Lower leg skin (tissue), 4 donors: ENCODE results near the gene PROSER2. TPM values are rescaled to one million over a fixed set of nuclear protein-coding genes. Genes with fewer than 3 reads are reported as not detected.

ENCODE experiments used
- DNase-seq, 2 donors: peaks; one replicate each; pipeline ENCODE4 v3.0.0-alpha.2; 2019; ENCODE audit warnings: low spot score in 2 of 2
- H3K4me3 ChIP-seq: fragments of 200-600 bp; sonication (generic); 2 replicates; pipeline ENCODE4 v1.5.1; 2017; ENCODE audit warnings: mild to moderate bottlenecking, low read depth; ENCODE audit not compliant: poor library complexity, severe bottlenecking
- POLR2A ChIP-seq, 2 donors: fragments of 450-650 bp; IDR thresholded peaks; one replicate each; pipeline ENCODE4 v1.6.1; 2016 to 2017; ENCODE audit warnings: antibody characterized with exemption in 2 of 2, mild to moderate bottlenecking in 1 of 2, moderate library complexity in 1 of 2
- WGBS, 2 donors: methylation state at CpG; one replicate each; pipeline ENCODE4 v1.1.5; 2018; 5-methylcytosine and 5-hydroxymethylcytosine counted together
- intact Hi-C: fragments of 100-400 bp; cut with DNase I; formaldehyde crosslinking; loops from one replicate; pipeline ENCODE4 v1.15.0; 2023; ENCODE audit warnings: low total_unique reads
- total RNA-seq, 4 donors: library from RNA; depleted of rRNA; stranded (reverse); fragments of >200 nt; gene quantifications; one replicate each; pipeline ENCODE4 v1.1.0, GENCODE V29; 2016
- TF ChIP-seq, protein P1 (sequence below), 3 donors: fragments of 450-650 bp; IDR thresholded peaks; one replicate each; pipeline ENCODE4 v1.5.1; 2016; ENCODE audit warnings: antibody characterized with exemption in 3 of 3, mild to moderate bottlenecking in 3 of 3, moderate library complexity in 2 of 3

Gene PROSER2
- total RNA-seq, 4 donors from 2014 or later, result 5.6 to 14.7 (median 9.1) TPM

- 93 to 94% methylated on average over 6 of the region's 6 CpGs for WGBS, 2 donors
- intact Hi-C loops, result no loop called here
Measured at GRCh38 chr10:11858093-11858492, 34.9 kb downstream of the PROSER2 start.

GRCh38 chr10:11861341-11861740 lies 38.2 kb downstream of the PROSER2 start:
- intact Hi-C loops, result no loop called here
- no peak overlapping the region for H3K4me3 ChIP-seq
- no peak for DNase-seq
- WGBS, 2 donors, result 95 to 96% methylated on average over 11 of the region's 11 CpGs
- TF ChIP-seq, protein P1, sequence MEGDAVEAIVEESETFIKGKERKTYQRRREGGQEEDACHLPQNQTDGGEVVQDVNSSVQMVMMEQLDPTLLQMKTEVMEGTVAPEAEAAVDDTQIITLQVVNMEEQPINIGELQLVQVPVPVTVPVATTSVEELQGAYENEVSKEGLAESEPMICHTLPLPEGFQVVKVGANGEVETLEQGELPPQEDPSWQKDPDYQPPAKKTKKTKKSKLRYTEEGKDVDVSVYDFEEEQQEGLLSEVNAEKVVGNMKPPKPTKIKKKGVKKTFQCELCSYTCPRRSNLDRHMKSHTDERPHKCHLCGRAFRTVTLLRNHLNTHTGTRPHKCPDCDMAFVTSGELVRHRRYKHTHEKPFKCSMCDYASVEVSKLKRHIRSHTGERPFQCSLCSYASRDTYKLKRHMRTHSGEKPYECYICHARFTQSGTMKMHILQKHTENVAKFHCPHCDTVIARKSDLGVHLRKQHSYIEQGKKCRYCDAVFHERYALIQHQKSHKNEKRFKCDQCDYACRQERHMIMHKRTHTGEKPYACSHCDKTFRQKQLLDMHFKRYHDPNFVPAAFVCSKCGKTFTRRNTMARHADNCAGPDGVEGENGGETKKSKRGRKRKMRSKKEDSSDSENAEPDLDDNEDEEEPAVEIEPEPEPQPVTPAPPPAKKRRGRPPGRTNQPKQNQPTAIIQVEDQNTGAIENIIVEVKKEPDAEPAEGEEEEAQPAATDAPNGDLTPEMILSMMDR (IDR thresholded peaks at IDR 0.05), result no peak
- no peak for TF ChIP-seq POLR2A (IDR thresholded peaks at IDR 0.05)

More at GRCh38 chr10:11858093-11858492, 34.9 kb downstream of the PROSER2 start:
- no peak overlapping the region for H3K4me3 ChIP-seq
- no peak for TF ChIP-seq POLR2A (IDR thresholded peaks at IDR 0.05)
- TF ChIP-seq, protein P1 (IDR thresholded peaks at IDR 0.05), result no peak
- no peak for DNase-seq

DNA sequence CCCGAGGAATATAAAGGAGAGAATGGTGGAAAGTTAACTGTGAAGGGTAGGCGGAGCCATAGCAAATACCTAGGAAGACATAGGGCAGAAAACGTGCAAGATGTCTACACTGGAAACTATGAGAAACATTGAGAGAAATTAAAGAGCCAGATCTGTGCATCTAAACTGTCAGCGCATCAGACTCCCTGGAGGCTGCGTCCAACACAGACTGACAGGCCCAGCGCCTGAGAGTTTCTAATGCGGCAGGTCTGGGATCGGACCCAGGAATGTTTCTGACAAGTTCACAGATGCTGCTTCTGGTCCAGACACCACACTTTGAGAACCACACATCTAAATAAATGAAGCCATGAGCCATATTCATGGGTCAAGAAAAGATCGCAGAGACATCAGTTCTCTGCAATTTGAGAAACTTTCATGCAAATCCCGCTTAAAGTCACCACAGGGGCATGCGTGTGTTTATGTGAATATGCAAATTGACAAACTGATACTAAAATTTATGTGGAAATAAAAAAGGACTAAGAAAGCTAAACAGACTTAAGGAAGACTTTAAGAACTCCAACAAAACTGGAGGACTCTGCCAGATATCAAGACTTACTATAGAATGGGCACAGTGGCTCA lies 38.8 kb downstream of the PROSER2 start:
- TF ChIP-seq POLR2A (IDR thresholded peaks at IDR 0.05), result no peak
- TF ChIP-seq, protein P1 (IDR thresholded peaks at IDR 0.05), result no peak
- no peak for DNase-seq
- intact Hi-C loops, result no loop called here
- WGBS, 2 donors, result 88 to 92% methylated on average over 11 of the region's 11 CpGs
- no peak overlapping the region for H3K4me3 ChIP-seq

DNA sequence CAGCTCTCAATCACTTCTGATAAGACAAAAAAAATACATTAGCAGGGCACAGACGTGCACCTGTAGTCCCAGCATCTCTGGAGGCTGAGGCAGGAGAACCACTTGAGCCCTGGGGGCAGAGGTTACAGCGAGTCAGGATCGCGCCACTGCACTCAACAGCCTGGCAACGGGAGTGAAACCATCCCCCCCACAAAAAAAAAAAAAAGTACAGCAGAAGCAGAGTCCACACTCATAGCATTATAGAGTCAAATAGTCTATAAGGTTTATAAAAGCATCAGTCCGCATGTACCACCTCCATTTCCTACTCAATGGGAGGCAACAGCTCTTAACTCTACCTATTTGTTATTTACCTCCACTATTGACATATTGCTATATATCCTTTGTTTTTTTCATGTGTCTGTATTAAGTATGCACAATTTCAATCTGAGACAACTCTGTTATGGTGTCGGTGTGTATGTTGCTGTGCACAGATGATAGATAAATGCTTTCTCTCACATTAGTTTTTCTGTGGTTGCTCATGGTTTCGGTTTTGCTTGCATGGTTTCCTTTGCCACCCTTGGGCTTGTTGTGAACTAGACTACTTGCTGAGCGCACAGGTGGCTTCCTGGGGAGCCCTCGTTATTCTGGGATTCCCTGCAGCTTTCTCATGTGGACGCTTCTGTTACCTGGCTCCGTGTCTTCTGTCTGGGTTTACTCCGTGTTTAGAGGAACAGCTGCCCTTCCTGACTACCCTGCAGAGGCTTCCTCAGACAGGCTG lies 40.4 kb downstream of the PROSER2 start:
- no peak for TF ChIP-seq POLR2A (IDR thresholded peaks at IDR 0.05)
- TF ChIP-seq, protein P1 (IDR thresholded peaks at IDR 0.05), result no peak
- no peak for DNase-seq
- intact Hi-C loops, result no loop called here
- 79 to 82% methylated on average over 13 of the region's 13 CpGs for WGBS, 2 donors
- H3K4me3 ChIP-seq, result no peak overlapping the region

- no peak overlapping the region for H3K4me3 ChIP-seq
- WGBS, 2 donors, result 50 to 56% methylated on average over 6 of the region's 6 CpGs
- intact Hi-C loops, result no loop called here
- DNase-seq, result no peak
- no peak for TF ChIP-seq POLR2A (IDR thresholded peaks at IDR 0.05)
- TF ChIP-seq, protein P1 (IDR thresholded peaks at IDR 0.05), result no peak
Measured at GRCh38 chr10:11864727-11865126, 41.6 kb downstream of the PROSER2 start.
